Testis (tissue), 3 donors: ENCODE data around the gene GNPTG. TPM values are rescaled to one million over a fixed set of nuclear protein-coding genes. Genes with fewer than 3 reads are reported as not detected.

Experiments
- DNase-seq: peaks from one replicate; pipeline ENCODE4 v3.0.0-alpha.2; 2019
- H3K27ac ChIP-seq, 2 donors: fragments of 200-600 bp; sonication (generic); one replicate each; pipeline ENCODE4 v1.5.1; 2019
- H3K27me3 ChIP-seq: fragments of 200-600 bp; sonication (generic); one replicate; pipeline ENCODE4 v1.5.1; 2019
- H3K36me3 ChIP-seq: fragments of 200-600 bp; sonication (generic); one replicate; pipeline ENCODE4 v1.5.1; 2017; ENCODE audit warnings: low read depth; ENCODE audit errors: missing control alignments
- H3K4me1 ChIP-seq: fragments of 200-600 bp; sonication (generic); one replicate; pipeline ENCODE4 v1.5.1; 2019
- H3K4me3 ChIP-seq, 2 donors: fragments of 200-600 bp; sonication (generic); one replicate each; pipeline ENCODE4 v1.5.1; 2017 to 2019
- H3K9me3 ChIP-seq: fragments of 200-600 bp; sonication (generic); one replicate; pipeline ENCODE4 v1.5.1; 2017
- POLR2A ChIP-seq: fragments of 450-650 bp; IDR thresholded peaks from one replicate; pipeline ENCODE4 v1.6.1; 2017; ENCODE audit warnings: antibody characterized with exemption, mild to moderate bottlenecking, moderate library complexity
- WGBS, 2 donors: methylation state at CpG; one replicate each; pipeline ENCODE4 v1.1.5; 2018; 5-methylcytosine and 5-hydroxymethylcytosine counted together
- intact Hi-C: fragments of 100-400 bp; cut with DNase I; formaldehyde crosslinking; loops from one replicate; pipeline ENCODE4 v1.15.1; 2023; ENCODE audit warnings: low total_unique reads
- polyA plus RNA-seq: library from polyadenylated mRNA; stranded (reverse); fragments of 350-450 nt; fragmentation: Illumina TruSeq; extraction: RNeasy Lipid Tissue Mini Kit (QIAGEN cat#74804); gene quantifications from one replicate; pipeline ENCODE4 v1.2.3, GENCODE V29; 2014; ENCODE audit warnings: low read depth, low replicate concordance; ENCODE audit not compliant: insufficient read depth
- total RNA-seq, 2 donors: library from RNA; depleted of rRNA; stranded (reverse); fragments of >200 nt; gene quantifications; one replicate each; pipeline ENCODE4 v1.2.3, GENCODE V29; 2016
- TF ChIP-seq, protein P1 (sequence below), 3 experiments: fragments of 450-650 bp in 2 of 3; fragments of 200-600 bp in 1 of 3; sonication (generic) in 1 of 3; IDR thresholded peaks; one replicate each; pipeline ENCODE4 v1.5.1; 2016 to 2019; ENCODE audit warnings: antibody characterized with exemption in 3 of 3, mild to moderate bottlenecking in 2 of 3, moderate library complexity in 1 of 3

Gene GNPTG
- total and polyA plus RNA-seq, 3 donors from 2014 or later, result 67.8 to 150 (median 106) TPM

DNA sequence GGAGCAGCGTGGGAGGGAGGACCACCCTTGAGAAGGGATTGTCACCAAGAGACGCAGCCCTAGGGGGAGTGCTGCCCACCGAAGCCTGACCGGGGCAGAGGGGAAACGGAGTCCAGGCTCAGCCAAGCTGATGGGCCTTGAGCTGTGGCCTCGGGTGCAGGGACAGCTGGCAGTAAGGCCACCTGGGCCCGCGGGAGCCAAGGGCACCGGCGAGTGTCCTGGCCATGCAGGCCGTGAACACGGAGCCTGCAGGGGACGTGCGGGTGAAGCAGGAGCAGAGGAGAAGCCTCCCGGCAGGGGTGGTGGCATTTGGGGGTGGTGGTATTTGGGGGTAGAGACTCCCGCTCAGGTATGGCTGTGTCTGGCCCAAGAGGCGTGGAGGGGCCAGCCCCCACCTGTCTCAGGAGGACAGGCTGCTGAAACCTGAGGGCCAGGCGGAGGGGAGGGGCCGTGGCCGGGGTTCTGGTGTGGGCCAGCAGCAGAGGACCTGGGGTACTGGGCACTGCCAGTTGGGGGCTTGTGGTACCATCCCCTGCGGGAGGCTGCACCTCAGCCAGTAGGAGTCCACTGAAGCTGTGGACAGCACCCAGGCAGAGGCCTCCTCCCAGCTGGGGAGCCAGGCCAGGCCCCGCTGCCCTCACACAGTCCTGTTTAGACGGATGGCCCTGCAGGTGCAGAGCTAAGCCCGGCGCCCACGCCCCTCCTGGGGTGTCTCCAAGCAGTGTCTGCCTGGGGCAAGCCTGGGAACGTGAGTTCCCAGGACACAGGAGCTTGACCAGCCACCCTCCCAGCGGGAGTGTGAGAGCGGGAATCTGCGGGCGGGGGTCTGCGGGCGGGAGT, 4.5 kb downstream of the GNPTG start:
- H3K4me1 ChIP-seq, result peaks cover 3% of the 10 kb centered on the region
- H3K36me3 ChIP-seq, result no peaks in the 10 kb centered on the region
- intact Hi-C loops, result no loop called here
- 72 to 78% methylated on average over 6 to 33 of the region's 33 CpGs for WGBS, 2 donors
- no peak overlapping the region for H3K27ac ChIP-seq
- TF ChIP-seq, protein P1, sequence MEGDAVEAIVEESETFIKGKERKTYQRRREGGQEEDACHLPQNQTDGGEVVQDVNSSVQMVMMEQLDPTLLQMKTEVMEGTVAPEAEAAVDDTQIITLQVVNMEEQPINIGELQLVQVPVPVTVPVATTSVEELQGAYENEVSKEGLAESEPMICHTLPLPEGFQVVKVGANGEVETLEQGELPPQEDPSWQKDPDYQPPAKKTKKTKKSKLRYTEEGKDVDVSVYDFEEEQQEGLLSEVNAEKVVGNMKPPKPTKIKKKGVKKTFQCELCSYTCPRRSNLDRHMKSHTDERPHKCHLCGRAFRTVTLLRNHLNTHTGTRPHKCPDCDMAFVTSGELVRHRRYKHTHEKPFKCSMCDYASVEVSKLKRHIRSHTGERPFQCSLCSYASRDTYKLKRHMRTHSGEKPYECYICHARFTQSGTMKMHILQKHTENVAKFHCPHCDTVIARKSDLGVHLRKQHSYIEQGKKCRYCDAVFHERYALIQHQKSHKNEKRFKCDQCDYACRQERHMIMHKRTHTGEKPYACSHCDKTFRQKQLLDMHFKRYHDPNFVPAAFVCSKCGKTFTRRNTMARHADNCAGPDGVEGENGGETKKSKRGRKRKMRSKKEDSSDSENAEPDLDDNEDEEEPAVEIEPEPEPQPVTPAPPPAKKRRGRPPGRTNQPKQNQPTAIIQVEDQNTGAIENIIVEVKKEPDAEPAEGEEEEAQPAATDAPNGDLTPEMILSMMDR (IDR thresholded peaks at IDR 0.05), result no peak
- TF ChIP-seq POLR2A, result no peak
- H3K27me3 ChIP-seq, result no peaks in the 10 kb centered on the region
- no peaks in the 10 kb centered on the region for H3K9me3 ChIP-seq
- H3K4me3 ChIP-seq, result no peak overlapping the region
- DNase-seq, result no peak

DNA sequence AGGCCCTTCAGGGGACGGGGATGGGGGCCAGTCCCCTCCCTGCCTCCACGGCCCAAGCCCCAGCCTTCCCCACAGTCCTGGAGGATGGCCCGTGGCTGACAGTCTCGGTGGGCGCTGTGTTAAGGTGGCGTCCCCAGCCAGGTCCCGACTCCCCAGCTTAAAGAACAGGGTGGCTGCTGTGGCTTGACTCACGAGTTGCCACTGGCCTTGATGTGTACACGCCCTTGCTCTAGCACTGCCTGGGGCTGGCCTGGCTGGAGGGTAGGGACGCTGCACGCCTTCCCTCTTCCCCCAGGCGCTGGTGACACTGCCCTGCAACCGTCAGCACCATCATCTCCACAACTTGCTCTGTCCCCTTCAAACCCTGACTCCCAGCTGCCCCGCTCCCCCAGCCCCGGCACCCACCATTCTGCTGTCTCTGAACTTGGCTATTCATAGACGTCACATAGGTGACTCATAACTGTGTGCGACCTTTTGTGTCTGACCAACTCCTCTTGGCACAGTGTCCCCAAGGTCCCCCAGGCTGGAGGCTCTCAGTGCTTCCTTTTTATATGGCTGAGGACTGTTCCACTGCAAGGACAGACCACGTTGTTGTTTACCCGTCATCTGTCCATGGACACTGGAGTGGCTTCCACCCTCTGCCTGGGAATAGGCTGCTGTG, 6.3 kb downstream of the GNPTG start:
- H3K36me3 ChIP-seq, result no peaks in the 10 kb centered on the region
- TF ChIP-seq, protein P1 (IDR thresholded peaks at IDR 0.05), result no peak
- no peak for TF ChIP-seq POLR2A
- 79 to 84% methylated on average over 17 to 19 of the region's 19 CpGs for WGBS, 2 donors
- no peaks in the 10 kb centered on the region for H3K9me3 ChIP-seq
- intact Hi-C loops, result no loop called here
- no peak overlapping the region for H3K4me3 ChIP-seq
- DNase-seq, result no peak
- no peak overlapping the region for H3K27ac ChIP-seq
- no peaks in the 10 kb centered on the region for H3K4me1 ChIP-seq
- H3K27me3 ChIP-seq, result no peaks in the 10 kb centered on the region

DNA sequence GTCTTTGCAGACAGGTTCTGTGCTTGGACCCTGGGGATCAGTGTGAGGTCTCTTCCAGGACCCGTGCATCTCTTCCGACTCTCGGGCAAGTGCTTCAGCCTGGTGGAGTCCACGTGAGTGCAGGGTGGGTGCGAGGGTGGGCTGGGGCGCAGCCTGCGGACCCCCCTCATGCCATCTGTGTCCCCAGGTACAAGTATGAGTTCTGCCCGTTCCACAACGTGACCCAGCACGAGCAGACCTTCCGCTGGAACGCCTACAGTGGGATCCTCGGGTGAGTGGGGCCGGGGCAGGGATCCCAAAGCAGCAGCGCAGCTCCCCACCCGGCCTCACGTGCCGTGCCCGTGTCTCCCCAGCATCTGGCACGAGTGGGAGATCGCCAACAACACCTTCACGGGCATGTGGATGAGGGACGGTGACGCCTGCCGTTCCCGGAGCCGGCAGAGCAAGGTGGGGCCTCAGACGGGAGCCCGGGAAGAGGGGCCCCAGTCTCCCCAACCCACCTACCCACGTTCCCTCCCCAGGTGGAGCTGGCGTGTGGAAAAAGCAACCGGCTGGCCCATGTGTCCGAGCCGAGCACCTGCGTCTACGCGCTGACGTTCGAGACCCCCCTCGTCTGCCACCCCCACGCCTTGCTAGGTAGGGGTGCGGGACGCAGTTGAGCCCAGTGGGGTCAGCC, 10.1 kb downstream of the GNPTG start:
- intact Hi-C loops, result no loop called here
- Histone ChIP-seq H3K27ac (no peak overlapping the region), H3K27me3 (no peaks in the 10 kb centered on the region), H3K4me1 (no peaks in the 10 kb centered on the region), H3K4me3 (no peak overlapping the region), H3K36me3 (no peaks in the 10 kb centered on the region), H3K9me3 (no peaks in the 10 kb centered on the region)
- TF ChIP-seq POLR2A, result no peak
- no peak for DNase-seq
- WGBS, 2 donors, result 91 to 93% methylated on average over 22 to 43 of the region's 43 CpGs

DNA sequence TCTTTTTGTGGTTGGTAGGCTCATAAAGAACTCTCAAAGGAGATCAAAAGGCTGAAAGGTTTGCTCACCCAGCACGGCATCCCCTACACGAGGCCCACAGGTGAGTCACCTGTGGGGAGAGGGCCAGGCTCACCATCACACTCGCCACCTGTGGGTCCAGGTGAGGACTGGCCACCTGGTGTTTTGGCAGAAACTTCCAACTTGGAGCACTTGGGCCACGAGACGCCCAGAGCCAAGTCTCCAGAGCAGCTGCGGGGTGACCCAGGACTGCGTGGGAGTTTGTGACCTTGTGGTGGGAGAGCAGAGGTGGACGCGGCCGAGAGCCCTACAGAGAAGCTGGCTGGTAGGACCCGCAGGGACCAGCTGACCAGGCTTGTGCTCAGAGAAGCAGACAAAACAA, 11.1 kb downstream of the GNPTG start:
- H3K9me3 ChIP-seq, result no peaks in the 10 kb centered on the region

More for the DNA sequence above, 11.1 kb downstream of the GNPTG start:
- no peak overlapping the region for H3K27ac ChIP-seq
- 54 to 61% methylated on average over 10 to 11 of the region's 11 CpGs for WGBS, 2 donors
- DNase-seq, result no peak
- H3K36me3 ChIP-seq, result no peaks in the 10 kb centered on the region
- no peak overlapping the region for H3K4me3 ChIP-seq
- H3K27me3 ChIP-seq, result no peaks in the 10 kb centered on the region
- TF ChIP-seq, protein P1 (IDR thresholded peaks at IDR 0.05), result no peak
- no peak for TF ChIP-seq POLR2A
- H3K4me1 ChIP-seq, result no peaks in the 10 kb centered on the region
- intact Hi-C loops, result no loop called here
